GM23338 (cell line): ENCODE data around the gene ZNF45. TPM values are rescaled to one million over a fixed set of nuclear protein-coding genes. Genes with fewer than 3 reads are reported as not detected.

Experiments
- ATAC-seq: fragments of 200-7000 bp; cut with Tn5 transposase; 3 replicates; pipeline ENCODE4 v1.9.1; 2020
- DNase-seq: peaks from one replicate; pipeline ENCODE4 v3.0.0-alpha.2; 2015; ENCODE audit warnings: low spot score
- H2AFZ ChIP-seq: fragments of 200-600 bp; sonication (generic); 2 replicates; pipeline ENCODE4 v1.8.0; 2016; ENCODE audit warnings: antibody characterized with exemption, mild to moderate bottlenecking, moderate library complexity
- H3F3A ChIP-seq: fragments of 200-600 bp; sonication (generic); replicated peaks from 2 replicates; pipeline ENCODE4 v1.8.0; 2017; ENCODE audit warnings: antibody characterized with exemption, mixed run types, low read depth
- H3K27ac ChIP-seq: fragments of 200-600 bp; sonication (generic); 2 replicates; pipeline ENCODE4 v1.6.1; 2016; ENCODE audit warnings: low read depth
- H3K27me3 ChIP-seq: fragments of 200-600 bp; sonication (generic); 2 replicates; pipeline ENCODE4 v1.8.0; 2016; ENCODE audit warnings: mild to moderate bottlenecking, mixed run types, moderate library complexity; ENCODE audit not compliant: insufficient read depth
- H3K36me3 ChIP-seq: fragments of 200-600 bp; sonication (generic); 2 replicates; pipeline ENCODE4 v1.8.0; 2016; ENCODE audit warnings: mild to moderate bottlenecking; ENCODE audit not compliant: insufficient read depth
- H3K4me1 ChIP-seq: fragments of 200-600 bp; sonication (generic); 2 replicates; pipeline ENCODE4 v1.8.0; 2016; ENCODE audit warnings: mild to moderate bottlenecking, moderate library complexity; ENCODE audit not compliant: insufficient read depth
- H3K4me2 ChIP-seq: fragments of 200-600 bp; sonication (generic); 2 replicates; pipeline ENCODE4 v1.7.1; 2017; ENCODE audit warnings: mixed run types
- H3K4me3 ChIP-seq: fragments of 200-600 bp; sonication (generic); 2 replicates; pipeline ENCODE4 v1.6.1; 2016; ENCODE audit warnings: mixed run types
- H3K79me2 ChIP-seq: fragments of 200-600 bp; sonication (generic); replicated peaks from 2 replicates; pipeline ENCODE4 v1.8.0; 2017; ENCODE audit warnings: mild to moderate bottlenecking; ENCODE audit not compliant: insufficient read depth
- H3K9me2 ChIP-seq: fragments of 200-600 bp; sonication (generic); 2 replicates; pipeline ENCODE4 v1.8.0; 2017; ENCODE audit not compliant: insufficient read depth
- H4K20me1 ChIP-seq: fragments of 200-600 bp; sonication (generic); replicated peaks from 2 replicates; pipeline ENCODE4 v1.8.0; 2017; ENCODE audit warnings: mild to moderate bottlenecking; ENCODE audit not compliant: insufficient read depth
- H3K27ac Mint-ChIP-seq: 2 replicates; pipeline ENCODE4 v1.8.0; 2020; ENCODE audit warnings: inconsistent platforms, mild to moderate bottlenecking, moderate library complexity, mixed read lengths
- H3K27me3 Mint-ChIP-seq: 3 replicates; pipeline ENCODE4 v1.8.0; 2022; ENCODE audit warnings: low read depth, mild to moderate bottlenecking, moderate library complexity, mixed read lengths, inconsistent platforms; ENCODE audit not compliant: insufficient read depth, poor library complexity
- H3K36me3 Mint-ChIP-seq: 3 replicates; pipeline ENCODE4 v1.8.0; 2021; ENCODE audit warnings: low read depth, mild to moderate bottlenecking, inconsistent platforms, moderate library complexity, mixed read lengths
- H3K4me1 Mint-ChIP-seq: 3 replicates; pipeline ENCODE4 v1.8.0; 2020; ENCODE audit warnings: mild to moderate bottlenecking, inconsistent platforms, mixed read lengths
- H3K4me3 Mint-ChIP-seq: 3 replicates; pipeline ENCODE4 v1.8.0; 2021; ENCODE audit warnings: moderate library complexity, mild to moderate bottlenecking, inconsistent platforms, mixed read lengths
- H3K9me3 Mint-ChIP-seq: 3 replicates; pipeline ENCODE4 v1.8.0; 2020; ENCODE audit warnings: moderate library complexity, mild to moderate bottlenecking, inconsistent platforms, mixed read lengths
- CREB1 ChIP-seq: fragments of 250-450 bp; sonication (Bioruptor Pico); IDR thresholded peaks from 2 replicates; pipeline ENCODE4 v1.5.0; 2020; ENCODE audit warnings: low read depth, mild to moderate bottlenecking, moderate library complexity
- CTCF ChIP-seq, 2 experiments: fragments of 200-600 bp in 1 of 2; sonication (generic) in 1 of 2; conservative IDR thresholded peaks; 2 replicates each; pipeline versions ENCODE4 v1.5.1 to v1.6.1; 2016 to 2017; ENCODE audit warnings: antibody characterized with exemption in 2 of 2, low read depth in 2 of 2, mild to moderate bottlenecking in 2 of 2, moderate library complexity in 1 of 2
- ETS1 ChIP-seq: IDR thresholded peaks from 2 replicates; pipeline ENCODE4 v1.6.1; 2016; ENCODE audit warnings: antibody characterized with exemption
- EZH2 ChIP-seq: fragments of 200-600 bp; sonication (generic); IDR thresholded peaks from one replicate; pipeline ENCODE4 v1.8.0; 2017; ENCODE audit warnings: antibody characterized with exemption, mild to moderate bottlenecking, low read depth; ENCODE audit not compliant: unreplicated experiment
- EZH2phosphoT487 ChIP-seq: fragments of 200-600 bp; sonication (generic); IDR thresholded peaks from one replicate; pipeline ENCODE4 v1.8.1; 2018; ENCODE audit warnings: antibody characterized with exemption; ENCODE audit not compliant: unreplicated experiment
- JUNB ChIP-seq: IDR thresholded peaks from one replicate; pipeline ENCODE4 v1.6.1; 2016; ENCODE audit warnings: antibody characterized with exemption; ENCODE audit not compliant: unreplicated experiment
- NANOG ChIP-seq: IDR thresholded peaks from 2 replicates; pipeline ENCODE4 v1.6.1; 2016; ENCODE audit warnings: antibody characterized with exemption, borderline replicate concordance
- POLR2AphosphoS5 ChIP-seq: IDR thresholded peaks from 2 replicates; pipeline ENCODE4 v1.6.1; 2016; ENCODE audit warnings: antibody characterized with exemption, low read depth
- REST ChIP-seq: IDR thresholded peaks from one replicate; pipeline ENCODE4 v1.6.1; 2018; ENCODE audit warnings: antibody characterized with exemption; ENCODE audit not compliant: unreplicated experiment
- STAT1 ChIP-seq: IDR thresholded peaks from one replicate; pipeline ENCODE4 v1.6.1; 2016; ENCODE audit warnings: antibody characterized with exemption; ENCODE audit not compliant: unreplicated experiment
- ZNF114 ChIP-seq: fragments of 250-450 bp; sonication (Bioruptor Pico); IDR thresholded peaks from 2 replicates; pipeline ENCODE4 v1.5.0; 2020; ENCODE audit warnings: mild to moderate bottlenecking, moderate library complexity
- ZNF331 ChIP-seq: fragments of 250-450 bp; sonication (Bioruptor Pico); IDR thresholded peaks from 2 replicates; pipeline ENCODE4 v1.5.0; 2020; ENCODE audit warnings: low read depth, mild to moderate bottlenecking, moderate library complexity
- ZNF462 ChIP-seq: fragments of 250-450 bp; sonication (Bioruptor Pico); IDR thresholded peaks from 2 replicates; pipeline ENCODE4 v1.5.0; 2020; ENCODE audit warnings: mild to moderate bottlenecking, moderate library complexity
- polyA plus RNA-seq: library from polyadenylated mRNA; unstranded; fragments of >200 nt; fragmentation: Nextera tagmentation; extraction: Ambion mirVana; gene quantifications from 2 replicates; pipeline ENCODE4 v1.2.1, GENCODE V29; 2016
- total RNA-seq: library from RNA; depleted of rRNA; stranded (reverse); fragments of >200 nt; shearing (Covaris generic); gene quantifications from 2 replicates; pipeline ENCODE4 v1.2.3, GENCODE V29; 2014

ZNF45 gene
- total and polyA plus RNA-seq, 2 experiments from 2014 or later, result 3.3 to 9.6 TPM

- Mint-ChIP-seq H3K9me3 (peaks cover 85% of the 10 kb centered on the region), H3K36me3 (peaks cover 68% of the 10 kb centered on the region), H3K4me3 (no peak overlapping the region), H3K27me3 (peaks cover 7% of the 10 kb centered on the region), H3K4me1 (peaks cover 6% of the 10 kb centered on the region; the same call in 2 of the 3 replicates), H3K27ac (no peak overlapping the region)
- DNase-seq (no peak), ATAC-seq (no peak)
- Histone ChIP-seq H3K4me3 (no peak overlapping the region), H3K4me1 (peaks cover 2% of the 10 kb centered on the region; the same call in 1 of the 2 replicates), H3K27ac (no peak overlapping the region), H3K27me3 (no peaks in the 10 kb centered on the region), H3K79me2 (no peaks in the 10 kb centered on the region), H3K9me2 (peaks cover 13% of the 10 kb centered on the region), H3K4me2 (no peak overlapping the region), H4K20me1 (no peaks in the 10 kb centered on the region), H3K36me3 (peaks cover 18% of the 10 kb centered on the region; the same call in 1 of the 2 replicates), H3F3A (no peaks in the 10 kb centered on the region), H2AFZ (no peak overlapping the region)
- TF ChIP-seq STAT1, result no peak
- no peak for TF ChIP-seq CREB1 (CRISPR knock-in tag)
- TF ChIP-seq ETS1, result no peak
- TF ChIP-seq POLR2AphosphoS5, result no peak
- no peak for TF ChIP-seq CTCF (conservative IDR thresholded peaks at IDR 0.05; ENCODE audit: low read depth in 2 of 2)
- no peak for TF ChIP-seq EZH2
- no peak for TF ChIP-seq NANOG
- no peak for TF ChIP-seq ZNF331 (CRISPR knock-in tag)
- TF ChIP-seq EZH2phosphoT487, result no peak
- TF ChIP-seq REST, result no peak
- no peak for TF ChIP-seq ZNF462 (CRISPR knock-in tag)
- TF ChIP-seq ZNF114 (CRISPR knock-in tag), result no peak
- TF ChIP-seq JUNB, result no peak
Observed at GRCh38 chr19:43905897-43906296, 29.2 kb downstream of the ZNF45 start.
